ENCODE results near the gene HTT-AS.
"Not testable (repeated sequence)": the region's sequence is repeated elsewhere in the genome, so short reads cannot be mapped to it uniquely, and the experiment has no call there.

The HTT-AS gene

GRCh38 chr4:3051141-3051897 lies 23.0 kb downstream of the HTT-AS start:
- not testable (repeated sequence) for DNase-seq

GRCh38 chr4:3047464-3048286 lies 26.7 kb downstream of the HTT-AS start:
- DNase-seq, result peak; percentile 86

GRCh38 chr4:3046623-3047022 lies 27.7 kb downstream of the HTT-AS start:
- no peak for DNase-seq

- peak; percentile 78 for DNase-seq
Observed at GRCh38 chr4:3046162-3046561, 28.2 kb downstream of the HTT-AS start.

GRCh38 chr4:3044870-3045819 lies 29.2 kb downstream of the HTT-AS start:
- DNase-seq, result peak; percentile 44

GRCh38 chr4:3043282-3044020 lies 30.9 kb downstream of the HTT-AS start:
- DNase-seq, result no peak

- no peak for DNase-seq
Observed at GRCh38 chr4:3042226-3042625, 32.1 kb downstream of the HTT-AS start.

- DNase-seq, result no peak
Observed at GRCh38 chr4:3041192-3042142, 32.9 kb downstream of the HTT-AS start.

GRCh38 chr4:3040452-3041191 lies 33.7 kb downstream of the HTT-AS start:
- peak; percentile 23 for DNase-seq

- DNase-seq, result no peak
Observed at GRCh38 chr4:3039706-3040366, 34.5 kb downstream of the HTT-AS start.

- peak; percentile 10 for DNase-seq
Observed at GRCh38 chr4:3037957-3038461, 36.3 kb downstream of the HTT-AS start.

- no peak for DNase-seq
Observed at GRCh38 chr4:3036131-3036952, 38.0 kb downstream of the HTT-AS start.

GRCh38 chr4:3035674-3036073 lies 38.7 kb downstream of the HTT-AS start:
- DNase-seq, result no peak

- no peak for DNase-seq
Observed at GRCh38 chr4:3035249-3035648, 39.1 kb downstream of the HTT-AS start.

- no peak for DNase-seq
Observed at GRCh38 chr4:3034231-3034630, 40.1 kb downstream of the HTT-AS start.

- DNase-seq, result no peak
Observed at GRCh38 chr4:3031357-3032082, 42.8 kb downstream of the HTT-AS start.

- DNase-seq, result no peak
Observed at GRCh38 chr4:3030566-3031356, 43.6 kb downstream of the HTT-AS start.
